ENCODE results near the gene PON2. TPM values are rescaled to one million over a fixed set of nuclear protein-coding genes. Genes with fewer than 3 reads are reported as not detected.

Gene PON2
- total and polyA plus RNA-seq, 2 of the 13 experiments (the other 11 are each of a cell fraction or from before 2014, with no cell fraction given) = 202 to 217 TPM

DNA sequence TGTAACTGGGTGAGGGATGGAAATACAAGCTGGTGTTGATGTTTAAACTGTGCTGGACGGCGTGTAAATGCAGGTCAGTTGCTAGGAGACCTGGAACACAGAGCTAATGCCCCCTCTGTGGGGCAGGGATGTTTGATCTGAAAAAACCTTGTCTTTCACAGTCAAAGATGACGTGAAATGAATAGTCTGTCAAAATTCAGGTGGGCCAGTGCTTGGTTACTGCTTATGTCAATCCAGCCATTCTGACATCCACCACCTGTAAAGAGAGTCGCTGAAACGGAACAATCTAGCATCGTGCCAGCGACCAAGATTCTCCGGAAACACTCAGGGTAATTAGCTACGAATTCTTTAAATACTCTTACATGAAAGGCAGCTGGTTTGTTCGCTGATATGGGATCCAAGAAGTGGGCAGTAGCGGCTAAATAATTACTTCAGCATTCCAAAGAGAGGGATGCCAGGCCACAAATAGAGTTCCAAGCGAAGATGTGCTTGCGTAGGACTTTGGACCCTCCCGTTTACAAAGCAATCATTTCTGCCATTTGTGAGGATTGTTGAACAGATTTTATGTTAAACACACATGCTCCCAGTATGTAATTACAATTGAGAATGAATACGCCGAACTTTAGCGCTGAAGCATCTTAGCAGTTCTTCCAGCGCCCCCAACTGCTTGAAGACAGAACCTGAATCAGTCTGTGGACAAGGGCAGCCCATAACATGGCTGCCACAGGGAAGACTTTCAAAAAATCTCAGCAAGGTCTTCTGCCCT is 43.6 kb upstream of the PON2 start (continued):
- TF ChIP-seq MEIS1 (CRISPR knock-in tag; IDR thresholded peaks at IDR 0.05; ENCODE audit: borderline replicate concordance) (no peak), IRX3 (CRISPR knock-in tag; IDR thresholded peaks at IDR 0.05; ENCODE audit: borderline replicate concordance, low read depth) (no peak), KLF16 (CRISPR knock-in tag; IDR thresholded peaks at IDR 0.05) (no peak), ZNF619 (CRISPR knock-in tag; IDR thresholded peaks at IDR 0.05) (no peak), PITX1 (CRISPR knock-in tag; IDR thresholded peaks at IDR 0.05) (no peak), ZNF460 (CRISPR knock-in tag; IDR thresholded peaks at IDR 0.05; ENCODE audit: borderline replicate concordance) (no peak), ZNF773 (CRISPR knock-in tag; IDR thresholded peaks at IDR 0.05; ENCODE audit: borderline replicate concordance) (no peak), ZNF484 (CRISPR knock-in tag; IDR thresholded peaks at IDR 0.05; ENCODE audit: borderline replicate concordance, low read depth) (no peak), HHEX (CRISPR knock-in tag; IDR thresholded peaks at IDR 0.05) (no peak), SSRP1 (CRISPR knock-in tag; IDR thresholded peaks at IDR 0.05) (no peak), SIX4 (CRISPR knock-in tag; IDR thresholded peaks at IDR 0.05) (no peak), SYNCRIP (IDR thresholded peaks at IDR 0.05; ENCODE audit: insufficient read depth, low read depth, low read length) (no peak), ZNF772 (CRISPR knock-in tag; IDR thresholded peaks at IDR 0.05) (no peak), ZMYM4 (CRISPR knock-in tag; IDR thresholded peaks at IDR 0.05) (peak; percentile 65), SMAD3 (CRISPR knock-in tag; IDR thresholded peaks at IDR 0.05) (no peak), CEBPG (CRISPR knock-in tag; IDR thresholded peaks at IDR 0.05) (no peak; the same call in 1 of the 2 replicates), ZNF337 (CRISPR knock-in tag; IDR thresholded peaks at IDR 0.05; ENCODE audit: borderline replicate concordance, low read depth) (no peak), ARNTL (CRISPR knock-in tag; IDR thresholded peaks at IDR 0.05) (no peak), KDM5A (IDR thresholded peaks at IDR 0.05; ENCODE audit: borderline replicate concordance, low read length) (no peak; the same call in 1 of the 2 replicates), ONECUT2 (CRISPR knock-in tag; IDR thresholded peaks at IDR 0.05) (no peak), ZNF747 (CRISPR knock-in tag; IDR thresholded peaks at IDR 0.05; ENCODE audit: borderline replicate concordance) (no peak), BRD4 (CRISPR knock-in tag; IDR thresholded peaks at IDR 0.05) (no peak)
- TF ChIP-seq, protein P1, sequence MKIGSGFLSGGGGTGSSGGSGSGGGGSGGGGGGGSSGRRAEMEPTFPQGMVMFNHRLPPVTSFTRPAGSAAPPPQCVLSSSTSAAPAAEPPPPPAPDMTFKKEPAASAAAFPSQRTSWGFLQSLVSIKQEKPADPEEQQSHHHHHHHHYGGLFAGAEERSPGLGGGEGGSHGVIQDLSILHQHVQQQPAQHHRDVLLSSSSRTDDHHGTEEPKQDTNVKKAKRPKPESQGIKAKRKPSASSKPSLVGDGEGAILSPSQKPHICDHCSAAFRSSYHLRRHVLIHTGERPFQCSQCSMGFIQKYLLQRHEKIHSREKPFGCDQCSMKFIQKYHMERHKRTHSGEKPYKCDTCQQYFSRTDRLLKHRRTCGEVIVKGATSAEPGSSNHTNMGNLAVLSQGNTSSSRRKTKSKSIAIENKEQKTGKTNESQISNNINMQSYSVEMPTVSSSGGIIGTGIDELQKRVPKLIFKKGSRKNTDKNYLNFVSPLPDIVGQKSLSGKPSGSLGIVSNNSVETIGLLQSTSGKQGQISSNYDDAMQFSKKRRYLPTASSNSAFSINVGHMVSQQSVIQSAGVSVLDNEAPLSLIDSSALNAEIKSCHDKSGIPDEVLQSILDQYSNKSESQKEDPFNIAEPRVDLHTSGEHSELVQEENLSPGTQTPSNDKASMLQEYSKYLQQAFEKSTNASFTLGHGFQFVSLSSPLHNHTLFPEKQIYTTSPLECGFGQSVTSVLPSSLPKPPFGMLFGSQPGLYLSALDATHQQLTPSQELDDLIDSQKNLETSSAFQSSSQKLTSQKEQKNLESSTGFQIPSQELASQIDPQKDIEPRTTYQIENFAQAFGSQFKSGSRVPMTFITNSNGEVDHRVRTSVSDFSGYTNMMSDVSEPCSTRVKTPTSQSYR (CRISPR knock-in tag; IDR thresholded peaks at IDR 0.05; ENCODE audit: borderline replicate concordance) = no peak
- TF ChIP-seq, protein P2, sequence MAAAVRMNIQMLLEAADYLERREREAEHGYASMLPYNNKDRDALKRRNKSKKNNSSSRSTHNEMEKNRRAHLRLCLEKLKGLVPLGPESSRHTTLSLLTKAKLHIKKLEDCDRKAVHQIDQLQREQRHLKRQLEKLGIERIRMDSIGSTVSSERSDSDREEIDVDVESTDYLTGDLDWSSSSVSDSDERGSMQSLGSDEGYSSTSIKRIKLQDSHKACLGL (CRISPR knock-in tag; IDR thresholded peaks at IDR 0.05) = no peak
- TF ChIP-seq, protein P3, sequence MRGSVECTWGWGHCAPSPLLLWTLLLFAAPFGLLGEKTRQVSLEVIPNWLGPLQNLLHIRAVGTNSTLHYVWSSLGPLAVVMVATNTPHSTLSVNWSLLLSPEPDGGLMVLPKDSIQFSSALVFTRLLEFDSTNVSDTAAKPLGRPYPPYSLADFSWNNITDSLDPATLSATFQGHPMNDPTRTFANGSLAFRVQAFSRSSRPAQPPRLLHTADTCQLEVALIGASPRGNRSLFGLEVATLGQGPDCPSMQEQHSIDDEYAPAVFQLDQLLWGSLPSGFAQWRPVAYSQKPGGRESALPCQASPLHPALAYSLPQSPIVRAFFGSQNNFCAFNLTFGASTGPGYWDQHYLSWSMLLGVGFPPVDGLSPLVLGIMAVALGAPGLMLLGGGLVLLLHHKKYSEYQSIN (CRISPR knock-in tag; IDR thresholded peaks at IDR 0.05; ENCODE audit: borderline replicate concordance) = no peak

Measured in HepG2 (cell line).